Measurements from ENCODE around the gene CLEC4A.
"Not testable (repeated sequence)": the region's sequence is repeated elsewhere in the genome, so short reads cannot be mapped to it uniquely, and the experiment has no call there.

DNA sequence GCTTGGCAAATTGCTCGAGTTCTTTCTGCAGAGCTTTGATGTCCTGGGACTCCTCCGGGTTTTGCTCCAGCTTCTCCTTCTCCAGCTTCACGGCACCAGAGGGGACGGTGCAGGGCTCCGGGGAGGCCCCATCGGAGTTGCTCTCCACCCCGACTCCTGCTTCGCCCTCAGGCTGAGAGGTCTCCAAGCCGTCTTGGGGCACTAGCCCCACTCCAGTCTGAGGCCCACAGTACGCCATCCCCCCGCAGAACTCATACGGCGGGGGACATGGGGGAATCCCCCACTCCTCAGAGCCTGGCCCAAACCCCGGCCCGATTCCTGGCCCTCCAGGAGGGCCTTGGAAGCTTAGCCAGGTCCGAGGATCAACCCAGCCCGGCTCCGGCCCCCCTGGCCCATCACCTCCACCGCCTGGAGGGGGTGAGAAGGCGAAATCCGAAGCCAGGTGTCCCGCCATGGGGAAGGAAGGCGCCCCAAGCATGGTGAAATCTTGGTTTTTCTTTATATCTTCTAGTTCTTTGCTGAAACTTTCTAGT is 11.0 kb downstream of the CLEC4A start:
- not testable (repeated sequence) for TF ChIP-seq CTCF, POLR2A (IDR thresholded peaks at IDR 0.05)
